GM12878 (cell line): ENCODE measurements around the gene GPATCH2L. TPM values are rescaled to one million over a fixed set of nuclear protein-coding genes. Genes with fewer than 3 reads are reported as not detected.

Source experiments
- ATAC-seq: fragments of 200-7000 bp; cut with Tn5 transposase; 3 replicates; pipeline ENCODE4 v1.9.1; 2020; ENCODE audit warnings: mild to moderate bottlenecking, moderate library complexity
- BruUV-seq: library from RNA; stranded (reverse); fragments of 400-500 nt; replicated peaks from 2 replicates; lab custom pipeline; 2021; lab: Mats Ljungman, UMichigan
- CTCF ChIA-PET: fragments of 300-600 bp; sonication (Branson Sonifier 250); formaldehyde crosslinking; extraction: SDS; loops from one replicate; lab custom pipeline; 2021; ENCODE audit warnings: inconsistent platforms; lab: Yijun Ruan, JAX
- POLR2A ChIA-PET: fragments of 350-600 bp; formaldehyde crosslinking; extraction: SDS; loops from one replicate; lab custom pipeline; 2021; ENCODE audit warnings: inconsistent platforms; lab: Charles Lee
- RAD21 ChIA-PET: fragments of 300-600 bp; sonication (Branson Sonifier 250); formaldehyde crosslinking; loops from one replicate; lab custom pipeline; 2023; ENCODE audit warnings: antibody characterized with exemption; ENCODE audit not compliant: unreplicated experiment; lab: Charles Lee
- SMC1A ChIA-PET: fragments of 300-600 bp; sonication (Branson Sonifier 250); formaldehyde crosslinking; loops from one replicate; lab custom pipeline; 2023; ENCODE audit not compliant: unreplicated experiment, uncharacterized antibody; lab: Charles Lee
- DNase-seq: peaks from one replicate; pipeline ENCODE4 v3.0.0-alpha.2; 2011; ENCODE audit warnings: low read depth, low spot score
- FAIRE-seq: peaks from 3 replicates; lab custom pipeline; 2011; peaks lifted over from hg19 to GRCh38; lab: Jason Lieb, UNC
- H2AFZ ChIP-seq: 2 replicates; pipeline ENCODE4 v1.6.0; 2011; ENCODE audit warnings: low read depth, low read length, control low read depth; ENCODE audit not compliant: control insufficient read depth
- H3K27ac ChIP-seq: 2 replicates; pipeline ENCODE4 v1.5.1; 2011; ENCODE audit warnings: control low read depth; ENCODE audit not compliant: control insufficient read depth, insufficient read depth
- H3K27me3 ChIP-seq, 2 experiments: replicated peaks in 1 of 2; 2 replicates each; pipeline versions ENCODE4 v1.6.0 to v1.6.1; 2011; ENCODE audit warnings: low read length in 1 of 2; ENCODE audit not compliant: control insufficient read depth in 2 of 2, insufficient read depth in 2 of 2
- H3K36me3 ChIP-seq, 2 experiments: 2 replicates each; pipeline ENCODE4 v1.5.1; 2011; ENCODE audit warnings: low read length in 1 of 2; ENCODE audit not compliant: control insufficient read depth in 2 of 2, insufficient read depth in 2 of 2
- H3K4me1 ChIP-seq: 2 replicates; pipeline ENCODE4 v1.6.1; 2011; ENCODE audit warnings: mild to moderate bottlenecking, low read length, moderate library complexity, mixed read lengths; ENCODE audit not compliant: control insufficient read depth, insufficient read depth
- H3K4me2 ChIP-seq: 2 replicates; pipeline ENCODE4 v1.6.0; 2011; ENCODE audit warnings: control low read depth; ENCODE audit not compliant: control insufficient read depth, insufficient read depth
- H3K4me3 ChIP-seq: fragments of 200-600 bp; sonication (generic); 2 replicates; pipeline ENCODE4 v1.5.1; 2016
- H3K79me2 ChIP-seq: 2 replicates; pipeline ENCODE4 v1.6.0; 2011; ENCODE audit warnings: low read length; ENCODE audit not compliant: control insufficient read depth, insufficient read depth
- H3K9ac ChIP-seq: 2 replicates; pipeline ENCODE4 v1.8.0; 2011; ENCODE audit warnings: low read length, control low read depth, mixed read lengths; ENCODE audit not compliant: control insufficient read depth, insufficient read depth
- H3K9me3 ChIP-seq: replicated peaks from 3 replicates; pipeline ENCODE4 v1.5.1; 2011; ENCODE audit warnings: mild to moderate bottlenecking, low read length; ENCODE audit not compliant: control insufficient read depth, insufficient read depth
- H4K20me1 ChIP-seq: 2 replicates; pipeline ENCODE4 v1.6.0; 2011; ENCODE audit not compliant: control insufficient read depth, insufficient read depth
- ATF2 ChIP-seq: IDR thresholded peaks from 2 replicates; pipeline ENCODE4 v1.6.1; 2012; ENCODE audit warnings: low read length, inconsistent platforms
- CBX5 ChIP-seq: sonication (generic); IDR thresholded peaks from 2 replicates; pipeline ENCODE4 v1.6.1; 2016; ENCODE audit warnings: low read depth, moderate library complexity, mild to moderate bottlenecking, inconsistent platforms
- E2F4 ChIP-seq: IDR thresholded peaks from 2 replicates; pipeline ENCODE4 v1.6.1; 2012; ENCODE audit warnings: low read depth, low read length, improper control_type of control experiment
- EZH2 ChIP-seq: IDR thresholded peaks from 2 replicates; pipeline ENCODE4 v1.6.1; 2012; ENCODE audit warnings: low read depth, mild to moderate bottlenecking, control low read depth, inconsistent platforms, low read length, borderline replicate concordance; ENCODE audit not compliant: control insufficient read depth
- HCFC1 ChIP-seq: fragments of 150-350 bp; IDR thresholded peaks from 2 replicates; pipeline ENCODE4 v1.6.1; 2014; ENCODE audit warnings: low read length
- HDAC2 ChIP-seq: fragments of 200-600 bp; sonication (generic); IDR thresholded peaks from 2 replicates; pipeline ENCODE4 v1.6.1; 2017
- HDGF ChIP-seq: fragments of 450-650 bp; IDR thresholded peaks from 2 replicates; pipeline ENCODE4 v1.6.1; 2016; ENCODE audit warnings: antibody characterized with exemption
- IRF4 ChIP-seq: IDR thresholded peaks from 2 replicates; pipeline ENCODE4 v1.6.1; 2011; ENCODE audit warnings: low read depth, low read length
- MEF2A ChIP-seq: IDR thresholded peaks from 2 replicates; pipeline ENCODE4 v1.6.1; 2011; ENCODE audit warnings: low read depth, mild to moderate bottlenecking, low read length, moderate library complexity; ENCODE audit not compliant: insufficient read depth
- MTA3 ChIP-seq: IDR thresholded peaks from 2 replicates; pipeline ENCODE4 v1.6.1; 2012; ENCODE audit warnings: low read length, inconsistent platforms, borderline replicate concordance
- NBN ChIP-seq: fragments of 450-650 bp; IDR thresholded peaks from 2 replicates; pipeline ENCODE4 v1.6.1; 2016
- NRF1 ChIP-seq: conservative IDR thresholded peaks from 2 replicates; pipeline ENCODE4 v1.6.1; 2011; ENCODE audit warnings: mild to moderate bottlenecking, low read depth, low read length, improper control_type of control experiment
- PKNOX1 ChIP-seq: fragments of 450-650 bp; IDR thresholded peaks from 2 replicates; pipeline ENCODE4 v1.6.1; 2016; ENCODE audit warnings: mild to moderate bottlenecking
- PML ChIP-seq: IDR thresholded peaks from 2 replicates; pipeline ENCODE4 v1.6.1; 2012; ENCODE audit warnings: low read length, inconsistent platforms
- SIN3A ChIP-seq: IDR thresholded peaks from 2 replicates; pipeline ENCODE4 v1.6.1; 2012; ENCODE audit warnings: low read depth, low read length, improper control_type of control experiment
- SIX5 ChIP-seq: IDR thresholded peaks from 2 replicates; pipeline ENCODE4 v1.6.1; 2011; ENCODE audit warnings: mild to moderate bottlenecking, low read depth, low read length, moderate library complexity; ENCODE audit not compliant: severe bottlenecking
- SMAD5 ChIP-seq: IDR thresholded peaks from 2 replicates; pipeline ENCODE4 v1.6.1; 2016; ENCODE audit warnings: antibody characterized with exemption, low read depth
- SMARCA5 ChIP-seq: fragments of 450-650 bp; IDR thresholded peaks from 2 replicates; pipeline ENCODE4 v1.6.1; 2017; ENCODE audit warnings: mild to moderate bottlenecking
- SMC3 ChIP-seq: IDR thresholded peaks from 2 replicates; pipeline ENCODE4 v1.6.1; 2011; ENCODE audit warnings: low read length, improper control_type of control experiment, borderline replicate concordance
- TCF12 ChIP-seq: IDR thresholded peaks from 2 replicates; pipeline ENCODE4 v1.6.1; 2011; ENCODE audit warnings: low read depth, mild to moderate bottlenecking, low read length
- YBX1 ChIP-seq: fragments of 450-650 bp; IDR thresholded peaks from 2 replicates; pipeline ENCODE4 v1.6.1; 2016; ENCODE audit warnings: antibody characterized with exemption
- ZNF207 ChIP-seq: fragments of 450-650 bp; IDR thresholded peaks from 2 replicates; pipeline ENCODE4 v1.6.1; 2014; ENCODE audit warnings: antibody characterized with exemption, mild to moderate bottlenecking, borderline replicate concordance
- WGBS: methylation state at CpG from one replicate; pipeline ENCODE4 v1.1.6; 2016; ENCODE audit warnings: low lambda C conversion rate; ENCODE audit not compliant: insufficient replicate concordance, insufficient coverage; ENCODE audit errors: missing lambda C conversion rate; 5-methylcytosine and 5-hydroxymethylcytosine counted together
- in situ Hi-C: fragments of 300-500 bp; cut with MboI; formaldehyde crosslinking; loops from 9 replicates; pipeline ENCODE4 v1.14.3; 2018; ENCODE audit warnings: mixed read lengths
- intact Hi-C: fragments of 100-400 bp; cut with micrococcal nuclease; formaldehyde crosslinking; loops from one replicate; pipeline ENCODE4 v1.14.2; 2022; ENCODE audit not compliant: unreplicated experiment
- polyA plus RNA-seq, 11 experiments: library from polyadenylated mRNA; depleted of rRNA in 4 of 11; unstranded in 6 of 11; stranded (reverse) in 5 of 11; fragments of >200 nt; fragmentation: Nextera tagmentation in 4 of 11; fragmentation: Illumina TruSeq in 1 of 11; extraction: Ambion mirVana in 4 of 11; extraction: Trizol in 1 of 11; gene quantifications; 1 replicate in 1 of 11; 2 replicates in 10 of 11; pipeline versions ENCODE4 v1.2.1 to v1.2.3, GENCODE V29; 2011 to 2016; ENCODE audit warnings: inconsistent platforms in 2 of 11, missing spikeins in 2 of 11, low read depth in 1 of 11
- total RNA-seq, 4 experiments: library from RNA; depleted of rRNA in 3 of 4; stranded (reverse); fragments of >200 nt in 3 of 4; fragmentation: Illumina TruSeq in 1 of 4; extraction: Trizol in 1 of 4; gene quantifications; 2 replicates each; pipeline versions ENCODE4 v1.2.1 to v1.2.3, GENCODE V29; 2013 to 2021

GPATCH2L gene
- total and polyA plus RNA-seq, 10 of the 15 experiments (the other 5 are each of a cell fraction or from before 2014, with no cell fraction given) = 9.1 to 50.9 (median 24.4) TPM

- H2AFZ ChIP-seq = no peak overlapping the region
- H3K4me3 ChIP-seq = no peak overlapping the region
- H3K36me3 ChIP-seq = peaks cover 5 to 23% of the 10 kb centered on the region in 2 experiments; a peak in 3 of 4 replicates
- RAD21 ChIA-PET = interaction anchor here (1.0 to 9.9 kb wide), 8 partner anchors 15 to 146 kb away, joined by 3 to 229 read pairs (median 11); no protein-coding TSS in a partner anchor
- no peaks in the 10 kb centered on the region; the same call in 1 of the 2 replicates for H3K79me2 ChIP-seq
- no TSS peak for BruUV-seq
- H3K4me1 ChIP-seq = peaks cover 44% of the 10 kb centered on the region
- POLR2A ChIA-PET = interaction anchor here (0.5 to 6.4 kb wide), 11 partner anchors 8 to 148 kb away, joined by 3 to 85 read pairs (median 3); no protein-coding TSS in a partner anchor
- no peaks in the 10 kb centered on the region for H4K20me1 ChIP-seq
- SMC1A ChIA-PET = interaction anchor here (0.9 to 9.5 kb wide), 14 partner anchors 12 to 155 kb away, joined by 3 to 148 read pairs (median 8); partner anchors contain the start of gene GPATCH2L
- DNase-seq = peak; percentile 81
- in situ Hi-C loops = no loop called here
- no peaks in the 10 kb centered on the region for H3K27me3 ChIP-seq
- FAIRE-seq = no peak
- no peaks in the 10 kb centered on the region; the same call in 2 of the 3 replicates for H3K9me3 ChIP-seq
- CTCF ChIA-PET = interaction anchor here (0.5 to 5.6 kb wide), 10 partner anchors 13 to 212 kb away, joined by 3 to 34 read pairs (median 6); no protein-coding TSS in a partner anchor
- no peak overlapping the region for H3K4me2 ChIP-seq
- WGBS = 54% methylated on average over 5 of the region's 5 CpGs
- H3K27ac ChIP-seq = peak overlapping the region; percentile 94
- no peak overlapping the region for H3K9ac ChIP-seq
- intact Hi-C loops = no loop called here
- peak; percentile 69 for ATAC-seq
- TF ChIP-seq SMC3 (no peak), MEF2A (no peak), YBX1 (no peak), PML (0 out of 2 replicates have a peak, but pooled peaks have one; percentile 66), EZH2 (no peak), IRF4 (no peak), NBN (peak; percentile 62; the same call in 1 of the 2 replicates), HDAC2 (no peak), MTA3 (0 out of 2 replicates have a peak, but pooled peaks have one; percentile 48), SIN3A (no peak), ZNF207 (no peak), SMARCA5 (no peak), SIX5 (no peak), E2F4 (no peak), HDGF (0 out of 2 replicates have a peak, but pooled peaks have one; percentile 44), HCFC1 (no peak), TCF12 (no peak), NRF1 (no peak), PKNOX1 (no peak), SMAD5 (no peak), CBX5 (no peak), ATF2 (peak; percentile 79)
Measured at GRCh38 chr14:76205708-76206107, 54.0 kb downstream of the GPATCH2L start.
